ENCODE measurements around the gene CEP112. TPM values are rescaled to one million over a fixed set of nuclear protein-coding genes. Genes with fewer than 3 reads are reported as not detected.

CEP112 gene
- total RNA-seq, 4 donors from 2014 or later, result 0.53 to 41.3 (median 5.7) TPM

DNA sequence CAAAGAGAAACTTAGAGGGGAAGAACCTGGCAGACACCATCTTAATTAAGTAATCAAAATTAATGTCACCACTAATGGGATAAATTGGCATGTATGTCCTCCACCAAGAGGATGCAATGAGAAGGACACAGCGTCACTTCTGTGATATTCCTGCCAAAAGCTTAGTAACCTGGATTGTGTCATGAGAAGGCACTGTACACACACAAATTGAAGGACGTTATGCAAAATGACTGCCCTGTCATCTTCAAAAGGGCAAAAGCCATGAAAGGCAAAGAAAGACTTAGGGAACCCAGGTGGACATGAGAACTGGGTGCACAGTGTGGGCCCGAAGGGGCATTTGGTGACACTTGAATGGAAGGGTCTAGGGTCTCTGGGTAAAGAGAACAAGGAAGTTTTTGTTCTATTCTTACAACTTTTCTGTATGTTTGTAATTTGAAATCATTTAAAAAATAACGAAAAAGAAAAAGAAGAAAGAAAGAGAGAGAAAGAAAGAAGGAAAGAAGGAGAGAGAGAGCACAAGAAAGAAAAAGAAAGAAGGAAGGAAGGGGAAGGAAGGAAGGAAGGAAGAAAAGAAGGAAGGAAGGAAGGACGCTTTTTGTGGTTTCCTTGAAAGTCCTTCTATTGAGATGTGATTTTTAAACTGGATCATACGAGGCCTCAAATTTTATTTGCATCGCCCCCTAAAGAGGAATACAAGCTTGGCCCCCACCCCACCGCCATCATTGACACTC lies 41.3 kb upstream of the CEP112 start:
- no peak overlapping the region for H3K4me3 ChIP-seq
- TF ChIP-seq CTCF (IDR thresholded peaks at IDR 0.05) (no peak), POLR2A (IDR thresholded peaks at IDR 0.05) (no peak)
- H3K27ac ChIP-seq, result no peak overlapping the region
- no peaks in the 10 kb centered on the region for H3K27me3 ChIP-seq
- no peaks in the 10 kb centered on the region for H3K9me3 ChIP-seq
- no peaks in the 10 kb centered on the region for H3K36me3 ChIP-seq
- H3K4me1 ChIP-seq, result no peaks in the 10 kb centered on the region
- no peak for DNase-seq

DNA sequence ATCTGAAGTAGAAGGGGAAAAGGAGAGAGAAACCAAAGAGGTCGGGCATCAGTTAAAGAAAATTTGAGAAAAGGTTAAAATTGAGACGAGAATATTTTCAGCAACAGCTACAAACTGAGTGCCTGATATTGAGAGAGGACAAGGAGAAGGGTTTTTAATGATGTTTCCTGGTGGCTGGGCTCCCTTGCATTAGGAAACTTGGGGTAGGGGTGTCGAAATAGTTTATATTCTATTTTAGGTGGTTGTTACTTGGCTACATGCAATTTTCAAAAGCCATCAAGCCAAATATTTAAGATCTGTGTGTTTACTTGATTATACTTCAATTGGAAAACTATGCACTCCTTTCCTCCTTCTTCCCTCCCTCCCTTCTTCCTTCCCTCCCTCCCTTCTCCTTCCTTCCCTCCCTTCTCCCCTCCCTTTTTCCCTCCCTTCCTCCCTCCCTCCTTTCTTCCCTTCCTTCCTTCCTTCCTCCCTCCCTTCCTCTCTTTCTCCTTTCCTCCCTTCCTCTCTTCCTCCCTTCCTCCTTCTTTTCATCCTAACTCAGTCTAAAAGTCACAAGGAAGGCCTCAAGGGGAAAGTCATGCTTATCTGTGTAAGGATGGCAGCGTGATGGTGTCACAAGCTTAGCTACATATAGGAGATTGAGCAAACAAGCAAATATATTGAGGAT lies 39.1 kb upstream of the CEP112 start:
- TF ChIP-seq POLR2A (IDR thresholded peaks at IDR 0.05) (no peak), CTCF (IDR thresholded peaks at IDR 0.05) (no peak)
- no peak for DNase-seq

DNA sequence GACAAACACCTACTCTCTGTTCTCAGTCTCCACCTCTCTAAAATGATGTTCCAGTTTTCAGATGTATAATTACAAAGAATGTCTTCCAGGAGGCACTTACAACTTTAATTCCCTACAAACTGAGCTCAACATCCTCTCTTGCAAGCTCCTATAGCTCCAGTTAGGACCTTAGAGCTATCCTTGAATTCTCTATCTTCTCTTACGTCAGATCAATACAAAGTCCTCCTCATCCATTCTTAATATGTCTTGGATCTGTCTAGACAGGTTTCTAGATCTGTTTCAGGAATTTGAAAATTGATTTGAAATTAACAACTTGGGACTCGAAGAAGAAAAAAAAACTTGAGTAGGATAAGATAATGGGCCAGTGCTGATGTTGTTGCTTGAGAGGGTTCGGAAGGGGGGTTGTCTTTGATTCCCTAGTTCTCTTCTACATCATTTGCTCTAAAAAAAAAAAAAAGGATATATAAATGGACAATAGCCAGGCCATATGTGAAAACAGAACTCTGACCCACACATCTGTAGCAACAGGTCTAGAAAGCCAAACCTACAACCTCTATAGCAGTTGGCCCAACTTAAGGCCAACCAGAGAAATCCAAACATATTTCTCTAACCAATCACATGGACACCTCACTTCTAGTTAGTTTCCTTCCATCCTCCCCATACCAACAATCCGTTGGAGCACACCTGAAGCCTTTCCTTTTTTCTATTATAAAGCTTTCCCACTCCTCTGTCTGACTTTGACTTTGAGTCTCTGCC lies 38.0 kb upstream of the CEP112 start:
- Histone ChIP-seq H3K36me3 (no peaks in the 10 kb centered on the region), H3K4me1 (no peaks in the 10 kb centered on the region), H3K4me3 (no peak overlapping the region), H3K27me3 (no peaks in the 10 kb centered on the region), H3K9me3 (no peaks in the 10 kb centered on the region), H3K27ac (no peak overlapping the region)
- TF ChIP-seq POLR2A (IDR thresholded peaks at IDR 0.05) (no peak), CTCF (IDR thresholded peaks at IDR 0.05) (no peak)
- DNase-seq, result no peak

More for the DNA sequence above, 39.1 kb upstream of the CEP112 start:
- Histone ChIP-seq H3K9me3 (no peaks in the 10 kb centered on the region), H3K27ac (no peak overlapping the region), H3K27me3 (no peaks in the 10 kb centered on the region), H3K4me3 (no peak overlapping the region), H3K36me3 (no peaks in the 10 kb centered on the region), H3K4me1 (no peaks in the 10 kb centered on the region)

DNA sequence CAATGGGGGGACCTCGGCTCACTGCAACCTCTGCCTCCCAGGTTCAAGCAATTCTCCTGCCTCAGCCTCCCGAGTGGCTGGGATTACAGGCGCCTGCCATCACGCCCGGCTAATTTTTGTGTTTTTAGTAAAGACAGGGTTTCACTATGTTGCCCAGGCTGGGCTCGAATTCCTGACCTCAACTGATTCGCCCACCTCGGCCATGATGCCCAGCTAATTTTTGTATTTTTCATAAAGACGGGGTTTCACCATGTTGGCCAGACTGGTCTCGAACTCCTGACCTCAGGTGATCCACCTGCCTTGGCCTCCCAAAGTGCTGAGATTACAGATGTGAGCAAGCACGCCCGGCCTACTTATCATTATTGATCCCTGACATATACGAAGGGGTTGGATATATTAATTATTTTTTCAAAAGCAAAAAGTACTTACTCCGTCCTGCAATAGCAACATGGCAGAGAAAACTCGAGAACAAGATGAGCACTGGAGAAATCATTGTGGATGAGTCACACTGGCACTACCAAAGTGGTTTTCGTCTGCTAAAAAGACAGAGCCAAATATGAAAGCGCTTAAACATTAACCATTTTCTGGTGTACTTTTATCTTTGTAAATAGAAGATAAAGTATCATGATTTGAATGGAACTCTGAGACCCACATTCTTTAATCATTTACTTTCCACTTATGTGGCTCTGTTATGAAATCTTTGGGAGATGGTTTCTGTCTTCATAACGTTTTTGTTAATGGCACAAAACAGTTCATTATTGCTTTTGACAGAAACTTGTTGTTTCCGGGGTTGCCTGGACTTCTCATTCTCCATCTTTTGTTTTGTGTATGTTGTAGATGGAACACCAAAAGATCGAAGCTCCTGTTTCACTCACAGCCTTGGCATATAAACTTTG lies 37.2 kb upstream of the CEP112 start, which contains the start of gene APOH:
APOH (minus strand) TSS at position 529 of the 896 bp plus-strand sequence; CDS start at position 493, 36 bp downstream.
- Histone ChIP-seq H3K27ac (no peak within 1 kb of the TSS), H3K9me3 (no peaks in the 10 kb centered on the region), H3K27me3 (no peaks in the 10 kb centered on the region), H3K4me1 (no peaks in the 10 kb centered on the region), H3K4me3 (peak within 1 kb of the TSS in 1 of 4 donors; percentile 16), H3K36me3 (no peaks in the 10 kb centered on the region)
- DNase-seq, result no peak
- TF ChIP-seq CTCF (IDR thresholded peaks at IDR 0.05) (no peak), POLR2A (IDR thresholded peaks at IDR 0.05) (no peak)
